GM13976 (cell line): ENCODE data around the gene TC2N.

Source experiments
- DNase-seq: peaks from one replicate; pipeline ENCODE4 v3.0.0; 2012; ENCODE audit warnings: low spot score
- in situ Hi-C: fragments of 300-500 bp; cut with MboI; formaldehyde crosslinking; loops from one replicate; pipeline ENCODE4 v1.12.0; 2022; ENCODE audit warnings: low sequenced_read_pairs, mixed read lengths, inconsistent platforms; ENCODE audit not compliant: unreplicated experiment
- TF ChIP-seq, protein P1 (sequence below): IDR thresholded peaks from 2 replicates; pipeline ENCODE4 v1.5.1; 2012; ENCODE audit warnings: borderline replicate concordance, mild to moderate bottlenecking; ENCODE audit not compliant: insufficient read depth; ENCODE audit errors: extremely low read depth, missing control alignments, control extremely low read depth

TC2N gene

DNA sequence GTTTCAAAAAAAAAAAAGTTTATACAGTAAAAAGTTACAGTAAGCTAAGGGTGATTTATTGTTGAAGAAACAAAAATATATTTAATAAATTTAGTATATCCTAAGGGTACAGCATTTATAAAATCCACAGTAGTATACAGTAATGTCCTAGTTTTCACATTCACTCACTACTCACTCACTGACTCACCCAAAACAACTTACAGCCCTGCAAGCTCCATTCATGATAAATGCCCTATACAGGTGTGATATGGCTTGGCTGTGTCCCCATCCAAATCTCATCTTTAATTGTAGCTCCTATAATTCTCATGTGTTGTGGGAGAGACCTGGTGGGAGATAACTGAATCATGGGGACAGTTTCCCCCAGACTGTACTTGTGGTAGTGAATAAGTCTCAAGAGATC, 61.7 kb downstream of the TC2N start:
- in situ Hi-C loops = no loop called here
- DNase-seq = no peak
- TF ChIP-seq, protein P1, sequence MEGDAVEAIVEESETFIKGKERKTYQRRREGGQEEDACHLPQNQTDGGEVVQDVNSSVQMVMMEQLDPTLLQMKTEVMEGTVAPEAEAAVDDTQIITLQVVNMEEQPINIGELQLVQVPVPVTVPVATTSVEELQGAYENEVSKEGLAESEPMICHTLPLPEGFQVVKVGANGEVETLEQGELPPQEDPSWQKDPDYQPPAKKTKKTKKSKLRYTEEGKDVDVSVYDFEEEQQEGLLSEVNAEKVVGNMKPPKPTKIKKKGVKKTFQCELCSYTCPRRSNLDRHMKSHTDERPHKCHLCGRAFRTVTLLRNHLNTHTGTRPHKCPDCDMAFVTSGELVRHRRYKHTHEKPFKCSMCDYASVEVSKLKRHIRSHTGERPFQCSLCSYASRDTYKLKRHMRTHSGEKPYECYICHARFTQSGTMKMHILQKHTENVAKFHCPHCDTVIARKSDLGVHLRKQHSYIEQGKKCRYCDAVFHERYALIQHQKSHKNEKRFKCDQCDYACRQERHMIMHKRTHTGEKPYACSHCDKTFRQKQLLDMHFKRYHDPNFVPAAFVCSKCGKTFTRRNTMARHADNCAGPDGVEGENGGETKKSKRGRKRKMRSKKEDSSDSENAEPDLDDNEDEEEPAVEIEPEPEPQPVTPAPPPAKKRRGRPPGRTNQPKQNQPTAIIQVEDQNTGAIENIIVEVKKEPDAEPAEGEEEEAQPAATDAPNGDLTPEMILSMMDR = no peak

DNA sequence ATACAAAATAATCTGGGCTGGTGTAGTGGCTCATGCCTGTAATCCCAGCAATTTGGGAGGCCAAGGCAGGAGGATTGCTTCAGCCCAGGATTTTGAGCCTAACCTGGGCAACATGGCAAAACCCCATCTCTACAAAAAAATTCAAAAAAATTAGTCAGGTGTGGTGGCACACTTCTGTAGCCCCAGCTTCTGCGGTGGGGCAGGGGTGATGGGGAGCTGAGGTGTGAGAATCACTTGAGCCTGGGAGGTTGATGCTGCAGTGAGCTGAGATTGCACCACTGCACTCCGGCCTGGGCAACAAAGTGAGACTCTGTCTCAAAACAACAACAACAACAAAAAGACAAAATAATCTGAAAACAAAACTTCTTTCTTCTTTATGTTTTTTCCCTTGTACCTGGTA, 66.0 kb downstream of the TC2N start:
- in situ Hi-C loops = no loop called here
- TF ChIP-seq, protein P1 = no peak

DNA sequence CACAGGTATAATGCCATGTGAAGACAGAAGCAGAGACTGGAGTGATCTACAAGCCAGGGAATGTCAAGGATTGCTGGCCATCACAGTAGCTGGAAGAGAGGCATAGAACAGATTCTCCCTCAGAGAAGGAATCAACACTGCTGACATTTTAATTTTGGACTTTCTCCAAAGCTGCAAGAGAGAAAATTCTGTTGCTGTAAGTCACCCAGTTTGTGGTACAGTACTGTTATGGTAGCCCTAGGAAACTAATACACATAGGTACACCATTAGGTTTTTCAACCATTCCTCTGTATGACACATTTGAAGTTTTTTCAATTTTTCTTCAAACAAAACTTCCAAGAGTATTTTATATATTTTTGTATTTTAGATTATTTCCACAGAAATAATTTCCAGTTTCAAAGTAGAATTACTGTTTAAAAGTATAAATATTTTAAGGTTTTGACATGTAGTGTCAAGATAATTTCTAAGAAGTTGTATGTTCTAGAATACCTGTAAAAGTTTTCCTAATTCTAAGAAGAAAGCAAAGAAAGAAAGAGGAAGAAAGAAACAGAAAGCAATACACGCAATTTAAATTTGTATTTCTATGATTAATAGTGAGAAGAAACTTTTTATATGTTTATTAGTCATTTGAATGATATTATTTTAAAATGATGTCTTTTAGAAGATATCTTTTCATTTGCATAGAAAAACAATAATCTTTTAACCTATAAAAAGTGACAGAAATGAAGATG, 70.6 kb downstream of the TC2N start:
- TF ChIP-seq, protein P1 = no peak
- no peak for DNase-seq
- in situ Hi-C loops = no loop called here

More for the DNA sequence above, 66.0 kb downstream of the TC2N start:
- DNase-seq = no peak

DNA sequence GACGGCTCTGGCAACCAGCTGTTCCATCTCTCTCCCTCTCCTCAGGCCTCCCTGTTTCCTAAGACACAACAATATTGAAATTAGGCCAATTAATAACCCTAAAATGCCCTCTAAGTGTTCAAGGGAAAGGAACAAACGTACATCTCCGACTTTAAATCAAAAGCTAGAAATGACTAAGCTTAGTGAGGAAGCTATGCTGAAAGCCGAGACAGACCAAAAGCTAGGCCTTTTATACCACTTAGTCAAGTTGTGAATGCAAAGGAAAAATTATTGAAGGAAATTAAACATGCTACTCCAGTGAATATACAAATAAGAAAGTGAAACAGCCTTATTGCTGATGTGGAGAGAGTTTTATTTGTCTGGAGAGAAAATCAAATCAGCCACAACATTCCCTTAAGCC, 73.6 kb downstream of the TC2N start:
- DNase-seq = no peak
- in situ Hi-C loops = no loop called here
- TF ChIP-seq, protein P1 = no peak

DNA sequence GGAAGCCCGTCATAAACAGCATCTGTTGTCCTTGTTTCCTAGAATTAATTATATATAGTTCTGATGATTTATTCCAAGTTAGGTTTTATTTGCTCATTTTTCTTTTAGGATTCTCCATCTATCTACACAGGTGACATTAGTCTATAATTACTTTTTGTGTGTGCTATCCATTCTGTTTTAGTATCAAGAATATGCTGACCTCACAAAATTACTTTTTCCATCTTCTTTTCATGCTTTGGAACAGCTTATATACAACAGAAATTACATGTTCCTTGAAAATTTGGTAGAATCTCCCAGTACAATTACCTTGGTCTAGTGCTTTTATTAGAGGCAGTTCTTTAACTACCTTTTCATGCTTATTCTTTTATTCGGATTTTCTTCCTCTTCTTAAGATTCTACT, 81.1 kb downstream of the TC2N start:
- in situ Hi-C loops = no loop called here
- TF ChIP-seq, protein P1 = no peak
- DNase-seq = no peak

DNA sequence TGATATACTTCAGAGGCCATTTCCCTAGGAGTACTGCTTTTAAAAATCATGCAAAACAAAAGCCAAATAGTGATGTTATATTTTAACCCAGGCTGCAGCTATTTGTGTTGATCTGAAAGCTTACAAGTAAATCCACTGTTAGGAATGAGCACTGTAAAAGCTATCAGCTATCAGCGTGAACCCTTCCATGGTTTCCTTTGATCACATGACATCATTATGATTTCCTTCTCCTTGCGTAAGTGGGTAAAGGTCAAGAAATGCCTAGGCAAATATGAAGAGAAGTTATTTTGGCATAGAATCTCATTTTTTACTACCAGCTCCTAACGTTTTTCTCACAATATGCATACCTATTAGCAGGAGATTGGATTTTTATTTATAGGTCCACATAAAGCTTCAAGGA, 86.9 kb downstream of the TC2N start:
- DNase-seq = no peak
- in situ Hi-C loops = no loop called here
- TF ChIP-seq, protein P1 = no peak
